ENCODE measurements around the gene SLC29A3. TPM values are rescaled to one million over a fixed set of nuclear protein-coding genes. Genes with fewer than 3 reads are reported as not detected.

The SLC29A3 gene
- total RNA-seq, 1 donor from 2014 or later: 5.3 TPM

DNA sequence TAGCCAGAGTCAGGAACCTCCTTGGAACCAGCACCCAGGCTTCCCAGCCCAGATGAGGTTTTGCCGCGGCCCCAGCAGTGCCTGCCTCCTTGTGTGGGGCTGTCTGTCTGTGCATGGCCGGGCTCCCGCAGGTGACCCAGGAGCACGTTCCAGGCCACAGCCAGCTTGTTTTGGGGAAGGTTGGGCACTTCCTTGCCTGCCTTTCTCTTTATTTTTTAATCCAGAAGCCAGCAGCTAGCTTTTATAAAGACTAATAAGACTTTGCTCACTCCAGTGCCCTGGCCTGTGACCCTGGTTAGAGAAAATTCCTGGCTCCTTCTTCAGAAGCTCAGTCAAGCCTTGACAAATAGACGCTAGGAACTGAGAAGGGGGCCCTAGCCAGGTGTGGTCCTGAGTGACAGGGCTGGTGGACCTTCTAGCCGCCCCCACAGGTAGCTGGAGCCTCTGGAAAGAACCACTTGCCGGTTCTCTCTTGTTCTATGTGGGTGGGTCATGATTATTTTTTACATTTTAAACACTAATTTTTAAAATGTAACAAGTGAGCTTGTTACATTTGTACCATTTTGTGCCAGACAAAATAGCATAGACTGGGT lies 837 bp downstream of the SLC29A3 start:
- Mint-ChIP-seq H3K4me3 (peak overlapping the region; percentile 97), H3K27ac (ENCODE audit: unreplicated experiment) (peak overlapping the region; percentile 97), H3K36me3 (ENCODE audit: low read depth) (peaks cover 2% of the 10 kb centered on the region), H3K9me3 (no peaks in the 10 kb centered on the region), H3K4me1 (peaks cover 20% of the 10 kb centered on the region), H3K27me3 (ENCODE audit: low read depth) (peaks cover 3% of the 10 kb centered on the region)
- no peak for DNase-seq (ENCODE audit: low read depth, low spot score)
- TF ChIP-seq, protein P1, sequence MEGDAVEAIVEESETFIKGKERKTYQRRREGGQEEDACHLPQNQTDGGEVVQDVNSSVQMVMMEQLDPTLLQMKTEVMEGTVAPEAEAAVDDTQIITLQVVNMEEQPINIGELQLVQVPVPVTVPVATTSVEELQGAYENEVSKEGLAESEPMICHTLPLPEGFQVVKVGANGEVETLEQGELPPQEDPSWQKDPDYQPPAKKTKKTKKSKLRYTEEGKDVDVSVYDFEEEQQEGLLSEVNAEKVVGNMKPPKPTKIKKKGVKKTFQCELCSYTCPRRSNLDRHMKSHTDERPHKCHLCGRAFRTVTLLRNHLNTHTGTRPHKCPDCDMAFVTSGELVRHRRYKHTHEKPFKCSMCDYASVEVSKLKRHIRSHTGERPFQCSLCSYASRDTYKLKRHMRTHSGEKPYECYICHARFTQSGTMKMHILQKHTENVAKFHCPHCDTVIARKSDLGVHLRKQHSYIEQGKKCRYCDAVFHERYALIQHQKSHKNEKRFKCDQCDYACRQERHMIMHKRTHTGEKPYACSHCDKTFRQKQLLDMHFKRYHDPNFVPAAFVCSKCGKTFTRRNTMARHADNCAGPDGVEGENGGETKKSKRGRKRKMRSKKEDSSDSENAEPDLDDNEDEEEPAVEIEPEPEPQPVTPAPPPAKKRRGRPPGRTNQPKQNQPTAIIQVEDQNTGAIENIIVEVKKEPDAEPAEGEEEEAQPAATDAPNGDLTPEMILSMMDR (conservative IDR thresholded peaks at IDR 0.05): peak; percentile 19

DNA sequence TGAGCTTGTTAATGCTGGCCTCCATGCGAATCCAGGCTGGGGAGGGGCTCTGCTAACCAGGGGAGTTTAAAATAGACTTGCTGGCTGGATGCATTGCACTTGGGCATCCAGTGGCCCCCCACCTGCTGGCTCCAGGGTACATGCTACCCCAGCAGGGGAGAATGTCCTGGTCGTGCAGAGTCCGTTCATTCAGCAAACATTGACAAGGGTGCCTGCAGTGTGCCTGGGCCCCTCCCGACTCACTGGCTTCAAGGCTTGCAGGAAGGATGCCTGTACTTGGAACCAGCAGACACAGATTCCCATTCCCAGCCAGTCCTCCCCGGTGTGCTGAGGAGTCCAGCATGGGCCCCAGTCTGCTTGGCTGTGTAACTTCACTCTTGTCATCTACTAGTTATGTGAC lies 1.5 kb downstream of the SLC29A3 start:
- TF ChIP-seq, protein P1 (conservative IDR thresholded peaks at IDR 0.05): no peak
- Mint-ChIP-seq H3K4me3 (peak overlapping the region; percentile 97), H3K36me3 (ENCODE audit: low read depth) (peaks cover 2% of the 10 kb centered on the region), H3K27ac (ENCODE audit: unreplicated experiment) (no peak overlapping the region), H3K27me3 (ENCODE audit: low read depth) (peaks cover 3% of the 10 kb centered on the region), H3K9me3 (no peaks in the 10 kb centered on the region), H3K4me1 (peaks cover 20% of the 10 kb centered on the region)
- DNase-seq (ENCODE audit: low read depth, low spot score): no peak

DNA sequence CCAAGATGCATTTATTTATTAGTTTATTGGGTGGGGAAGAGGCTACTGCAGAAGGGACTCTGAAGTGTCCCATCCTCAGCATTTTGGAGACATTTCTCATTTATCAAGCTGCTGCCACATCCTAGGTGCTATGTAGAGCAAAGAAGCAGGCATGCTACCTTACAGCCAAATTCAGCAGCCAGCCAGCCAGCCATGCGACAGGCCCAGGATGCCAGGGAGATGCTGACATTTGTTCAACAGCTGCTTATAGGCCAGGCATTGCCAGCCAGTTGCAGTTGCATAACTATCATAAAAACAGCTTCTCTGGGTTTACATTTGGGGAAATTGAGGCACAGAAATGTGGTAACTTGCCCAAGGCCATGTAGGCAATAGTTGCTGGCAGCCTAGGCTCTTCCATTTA lies 2.3 kb downstream of the SLC29A3 start:
- H3K4me1 Mint-ChIP-seq: peaks cover 20% of the 10 kb centered on the region
- no peak overlapping the region for H3K4me3 Mint-ChIP-seq
- no peak overlapping the region for H3K27ac Mint-ChIP-seq (ENCODE audit: unreplicated experiment)
- H3K27me3 Mint-ChIP-seq (ENCODE audit: low read depth): peaks cover 3% of the 10 kb centered on the region
- TF ChIP-seq, protein P1 (conservative IDR thresholded peaks at IDR 0.05): no peak
- H3K36me3 Mint-ChIP-seq (ENCODE audit: low read depth): peaks cover 2% of the 10 kb centered on the region
- no peak for DNase-seq (ENCODE audit: low read depth, low spot score)
- no peaks in the 10 kb centered on the region for H3K9me3 Mint-ChIP-seq

DNA sequence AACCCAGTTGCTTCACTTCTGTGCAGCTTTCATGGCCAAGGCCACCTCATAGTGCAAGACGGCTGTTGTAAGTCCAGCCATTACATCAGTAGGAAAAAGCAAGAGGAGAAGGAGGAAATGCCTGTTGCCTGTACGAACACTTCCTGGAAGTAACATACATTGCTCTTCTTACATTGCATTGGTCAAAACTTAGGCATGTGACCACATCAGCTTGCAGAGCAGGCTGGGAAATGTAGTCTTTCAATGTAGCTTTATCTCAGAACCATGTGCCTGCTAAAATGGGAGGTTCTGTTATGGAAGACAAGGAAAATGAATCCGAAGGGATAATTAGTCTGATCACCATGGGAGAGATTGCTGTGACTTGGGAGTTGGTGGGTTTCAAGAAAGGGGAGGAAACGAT lies 4.3 kb downstream of the SLC29A3 start:
- H3K27ac Mint-ChIP-seq (ENCODE audit: unreplicated experiment): peak overlapping the region; percentile 8
- H3K9me3 Mint-ChIP-seq: no peaks in the 10 kb centered on the region
- no peaks in the 10 kb centered on the region for H3K27me3 Mint-ChIP-seq (ENCODE audit: low read depth)
- TF ChIP-seq, protein P1 (conservative IDR thresholded peaks at IDR 0.05): no peak
- H3K36me3 Mint-ChIP-seq (ENCODE audit: low read depth): peaks cover 2% of the 10 kb centered on the region
- H3K4me1 Mint-ChIP-seq: peaks cover 8% of the 10 kb centered on the region
- no peak for DNase-seq (ENCODE audit: low read depth, low spot score)
- peak overlapping the region; percentile 17 for H3K4me3 Mint-ChIP-seq

DNA sequence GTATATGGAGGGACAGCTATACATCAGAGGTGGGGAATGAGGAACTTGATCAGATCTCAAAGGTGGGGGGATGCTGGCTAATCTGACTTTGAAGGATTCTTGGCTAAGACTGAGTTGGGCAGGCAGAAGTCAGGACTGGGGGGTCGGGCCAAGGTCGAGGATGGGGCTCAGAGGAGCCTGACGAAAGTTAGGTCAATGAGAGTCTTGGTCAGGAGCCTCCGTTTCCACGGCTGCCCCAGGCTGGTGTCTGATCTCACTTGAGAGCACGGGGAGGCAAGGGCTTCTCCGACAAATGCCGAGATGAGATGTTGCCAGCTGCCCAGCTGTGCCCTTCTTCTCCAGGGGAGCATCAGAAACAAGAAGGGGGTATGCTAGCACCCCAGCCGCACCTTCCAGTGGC lies 5.7 kb downstream of the SLC29A3 start:
- Mint-ChIP-seq H3K9me3 (no peaks in the 10 kb centered on the region), H3K27me3 (ENCODE audit: low read depth) (no peaks in the 10 kb centered on the region), H3K4me3 (no peak overlapping the region), H3K36me3 (ENCODE audit: low read depth) (peaks cover 2% of the 10 kb centered on the region), H3K27ac (ENCODE audit: unreplicated experiment) (peak overlapping the region; percentile 35), H3K4me1 (peaks cover 3% of the 10 kb centered on the region)
- DNase-seq (ENCODE audit: low read depth, low spot score): no peak
- TF ChIP-seq, protein P1 (conservative IDR thresholded peaks at IDR 0.05): no peak

All from neural crest cell (in vitro differentiated cells).